Kidney epithelial cell (primary cell): ENCODE data around the gene EIF4A3. TPM values are rescaled to one million over a fixed set of nuclear protein-coding genes. Genes with fewer than 3 reads are reported as not detected.
A peak's percentile ranks its signal among the peaks of the same experiment; 100 is the strongest.

Experiments
- DNase-seq: peaks from one replicate; pipeline ENCODE4 v3.0.0-alpha.2; 2010; ENCODE audit warnings: low read depth
- H3K27me3 ChIP-seq: 2 replicates; pipeline ENCODE4 v1.6.0; 2011; ENCODE audit warnings: low read length; ENCODE audit not compliant: control insufficient read depth, insufficient read depth
- H3K36me3 ChIP-seq: 2 replicates; pipeline ENCODE4 v1.5.1; 2011; ENCODE audit warnings: low read length; ENCODE audit not compliant: control insufficient read depth, insufficient read depth
- H3K4me3 ChIP-seq: 2 replicates; pipeline ENCODE4 v1.5.1; 2011; ENCODE audit warnings: low read depth, mild to moderate bottlenecking, control low read depth, low read length
- CTCF ChIP-seq: IDR thresholded peaks from 2 replicates; pipeline ENCODE4 v1.5.1; 2011; ENCODE audit warnings: mild to moderate bottlenecking, moderate library complexity, low read length, control low read depth, inconsistent platforms; ENCODE audit not compliant: insufficient read depth, poor library complexity, severe bottlenecking
- total RNA-seq: library from RNA; depleted of rRNA; stranded (reverse); fragments of >200 nt; gene quantifications from 2 replicates; pipeline ENCODE4 v1.2.3, GENCODE V29; 2015

Gene EIF4A3
- total RNA-seq, 1 donor from 2014 or later: 74.1 TPM

DNA sequence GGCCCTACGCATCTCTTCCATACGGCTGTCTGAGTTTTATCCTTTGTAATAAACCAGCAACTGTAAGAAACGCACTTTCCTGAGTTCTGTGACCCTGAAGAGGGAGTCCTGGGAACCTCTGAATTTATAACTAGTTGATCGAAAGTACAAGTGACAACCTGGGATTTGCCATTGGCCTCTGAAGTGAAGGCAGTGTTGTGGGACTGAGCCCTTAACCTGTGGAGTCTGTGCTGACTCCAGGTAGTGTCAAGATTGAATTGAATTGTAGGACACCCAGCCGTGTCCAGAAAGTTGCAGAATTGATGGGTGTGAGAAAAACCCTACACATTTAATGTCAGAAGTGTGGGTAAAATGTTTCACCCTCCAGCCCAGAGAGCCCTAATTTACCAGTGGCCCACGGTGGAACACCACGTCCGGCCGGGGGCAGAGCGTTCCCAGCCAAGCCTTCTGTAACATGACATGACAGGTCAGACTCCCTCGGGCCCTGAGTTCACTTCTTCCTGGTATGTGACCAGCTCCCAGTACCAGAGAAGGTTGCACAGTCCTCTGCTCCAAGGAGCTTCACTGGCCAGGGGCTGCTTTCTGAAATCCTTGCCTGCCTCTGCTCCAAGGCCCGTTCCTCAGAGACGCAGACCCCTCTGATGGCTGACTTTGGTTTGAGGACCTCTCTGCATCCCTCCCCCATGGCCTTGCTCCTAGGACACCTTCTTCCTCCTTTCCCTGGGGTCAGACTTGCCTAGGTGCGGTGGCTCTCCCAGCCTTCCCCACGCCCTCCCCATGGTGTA, 44.1 kb downstream of the EIF4A3 start:
- no peak for TF ChIP-seq CTCF

GRCh38 chr17:80101946-80102663, 44.8 kb downstream of the EIF4A3 start:
- peak overlapping the region; percentile 76 for H3K4me3 ChIP-seq
- no peak for TF ChIP-seq CTCF
- DNase-seq: no peak
- no peaks in the 10 kb centered on the region for H3K36me3 ChIP-seq
- H3K27me3 ChIP-seq: no peaks in the 10 kb centered on the region

More for the DNA sequence above, 44.1 kb downstream of the EIF4A3 start:
- Histone ChIP-seq H3K27me3 (no peaks in the 10 kb centered on the region), H3K36me3 (no peaks in the 10 kb centered on the region), H3K4me3 (no peak overlapping the region)
- DNase-seq: no peak

DNA sequence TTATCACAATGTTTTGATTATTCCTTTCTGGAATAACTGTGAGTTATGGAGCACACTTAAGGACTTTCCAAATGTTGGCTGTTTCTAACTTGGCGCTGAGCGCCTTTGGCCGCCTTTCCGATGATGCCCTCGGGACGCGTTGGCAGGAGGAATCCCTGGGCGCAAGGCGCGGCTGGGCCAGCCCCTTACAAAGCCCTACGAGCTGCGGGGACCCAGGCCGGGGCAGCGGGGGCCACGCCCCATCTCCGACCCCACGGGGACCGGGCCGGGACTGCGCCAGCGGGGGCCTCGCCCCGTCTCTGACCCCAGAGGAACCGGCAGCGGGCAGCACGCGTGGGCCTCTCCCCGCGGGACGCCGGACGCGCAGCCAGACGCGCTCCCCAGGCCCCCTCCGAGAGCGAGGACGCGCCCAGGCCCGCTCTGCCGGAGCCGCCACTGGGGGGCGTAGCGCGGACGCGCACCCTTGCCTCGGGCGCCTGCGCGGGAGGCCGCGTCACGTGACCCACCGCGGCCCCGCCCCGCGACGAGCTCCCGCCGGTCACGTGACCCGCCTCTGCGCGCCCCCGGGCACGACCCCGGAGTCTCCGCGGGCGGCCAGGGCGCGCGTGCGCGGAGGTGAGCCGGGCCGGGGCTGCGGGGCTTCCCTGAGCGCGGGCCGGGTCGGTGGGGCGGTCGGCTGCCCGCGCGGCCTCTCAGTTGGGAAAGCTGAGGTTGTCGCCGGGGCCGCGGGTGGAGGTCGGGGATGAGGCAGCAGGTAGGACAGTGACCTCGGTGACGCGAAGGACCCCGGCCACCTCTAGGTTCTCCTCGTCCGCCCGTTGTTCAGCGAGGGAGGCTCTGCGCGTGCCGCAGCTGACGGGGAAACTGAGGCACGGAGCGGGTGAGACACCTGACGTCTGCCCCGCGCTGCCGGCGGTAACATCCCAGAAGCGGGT, 45.6 kb downstream of the EIF4A3 start, which contains the start of gene GAA:
TSS of gene GAA (plus strand) at position 571 of the 935 bp plus-strand sequence. CDS start 3,006 bp downstream, outside the sequence.
- H3K36me3 ChIP-seq: no peaks in the 10 kb centered on the region
- H3K4me3 ChIP-seq: peak within 1 kb of the TSS; percentile 76
- H3K27me3 ChIP-seq: no peaks in the 10 kb centered on the region
- DNase-seq: no peak
- TF ChIP-seq CTCF: no peak

DNA sequence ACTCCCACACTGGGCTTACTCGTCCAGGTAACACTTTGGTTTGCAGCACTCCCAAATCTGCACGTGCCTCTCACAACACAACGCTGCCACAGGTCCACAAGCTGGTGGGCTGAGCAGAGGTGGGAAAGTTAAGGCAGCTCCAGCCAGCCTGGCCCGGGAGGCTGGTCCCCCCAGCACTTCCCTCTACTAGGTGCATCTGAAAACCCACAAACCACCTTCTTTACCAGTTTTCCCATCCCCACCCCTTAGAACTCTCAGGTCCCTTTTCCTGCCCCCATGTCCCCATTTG, 46.9 kb downstream of the EIF4A3 start:
- TF ChIP-seq CTCF: no peak
- no peak for DNase-seq
- no peaks in the 10 kb centered on the region for H3K36me3 ChIP-seq

GRCh38 chr17:80099291-80100034, 47.5 kb downstream of the EIF4A3 start:
- DNase-seq: no peak
- Histone ChIP-seq H3K36me3 (no peaks in the 10 kb centered on the region), H3K4me3 (no peak overlapping the region), H3K27me3 (no peaks in the 10 kb centered on the region)
- no peak for TF ChIP-seq CTCF

More for the DNA sequence above, 46.9 kb downstream of the EIF4A3 start:
- Histone ChIP-seq H3K27me3 (no peaks in the 10 kb centered on the region), H3K4me3 (no peak overlapping the region)
